ENCODE measurements around the gene RAET1E. TPM values are rescaled to one million over a fixed set of nuclear protein-coding genes. Genes with fewer than 3 reads are reported as not detected.
"Not testable (repeated sequence)": the region's sequence is repeated elsewhere in the genome, so short reads cannot be mapped to it uniquely, and the experiment has no call there.

RAET1E gene
- total RNA-seq, 1 donor from 2014 or later: not detected

DNA sequence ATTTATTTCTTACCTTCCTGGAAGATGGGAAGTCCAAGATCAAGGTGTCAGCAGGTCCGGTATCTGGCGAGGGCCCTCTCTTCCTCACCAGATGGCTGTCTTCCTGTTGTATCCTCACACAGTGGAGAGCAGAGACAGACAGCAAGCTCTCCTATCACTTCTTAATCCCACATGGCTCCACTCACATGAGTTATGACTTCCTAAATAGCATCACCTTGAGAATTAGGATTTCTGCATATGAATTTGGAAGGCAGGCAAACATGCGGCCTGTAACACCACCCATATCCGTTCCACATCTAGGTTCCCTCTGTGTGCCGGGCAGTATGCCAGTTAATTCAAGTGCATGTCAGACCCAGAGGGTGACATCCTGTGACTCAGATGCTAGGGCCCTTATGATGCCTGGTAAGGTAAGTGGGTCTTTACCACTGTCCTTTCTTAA lies 2.1 kb downstream of the RAET1E start:
- no peak for DNase-seq (ENCODE audit: low read depth)
- Histone ChIP-seq H3K4me3 (ENCODE audit: low read depth, low read length) (no peak overlapping the region), H3K27me3 (ENCODE audit: control insufficient read depth, insufficient read depth, low read length) (no peaks in the 10 kb centered on the region), H3K36me3 (ENCODE audit: control insufficient read depth, insufficient read depth, low read length) (no peaks in the 10 kb centered on the region)
- TF ChIP-seq, protein P1, sequence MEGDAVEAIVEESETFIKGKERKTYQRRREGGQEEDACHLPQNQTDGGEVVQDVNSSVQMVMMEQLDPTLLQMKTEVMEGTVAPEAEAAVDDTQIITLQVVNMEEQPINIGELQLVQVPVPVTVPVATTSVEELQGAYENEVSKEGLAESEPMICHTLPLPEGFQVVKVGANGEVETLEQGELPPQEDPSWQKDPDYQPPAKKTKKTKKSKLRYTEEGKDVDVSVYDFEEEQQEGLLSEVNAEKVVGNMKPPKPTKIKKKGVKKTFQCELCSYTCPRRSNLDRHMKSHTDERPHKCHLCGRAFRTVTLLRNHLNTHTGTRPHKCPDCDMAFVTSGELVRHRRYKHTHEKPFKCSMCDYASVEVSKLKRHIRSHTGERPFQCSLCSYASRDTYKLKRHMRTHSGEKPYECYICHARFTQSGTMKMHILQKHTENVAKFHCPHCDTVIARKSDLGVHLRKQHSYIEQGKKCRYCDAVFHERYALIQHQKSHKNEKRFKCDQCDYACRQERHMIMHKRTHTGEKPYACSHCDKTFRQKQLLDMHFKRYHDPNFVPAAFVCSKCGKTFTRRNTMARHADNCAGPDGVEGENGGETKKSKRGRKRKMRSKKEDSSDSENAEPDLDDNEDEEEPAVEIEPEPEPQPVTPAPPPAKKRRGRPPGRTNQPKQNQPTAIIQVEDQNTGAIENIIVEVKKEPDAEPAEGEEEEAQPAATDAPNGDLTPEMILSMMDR (IDR thresholded peaks at IDR 0.05; ENCODE audit: insufficient read depth, low read length, poor library complexity, severe bottlenecking): no peak

DNA sequence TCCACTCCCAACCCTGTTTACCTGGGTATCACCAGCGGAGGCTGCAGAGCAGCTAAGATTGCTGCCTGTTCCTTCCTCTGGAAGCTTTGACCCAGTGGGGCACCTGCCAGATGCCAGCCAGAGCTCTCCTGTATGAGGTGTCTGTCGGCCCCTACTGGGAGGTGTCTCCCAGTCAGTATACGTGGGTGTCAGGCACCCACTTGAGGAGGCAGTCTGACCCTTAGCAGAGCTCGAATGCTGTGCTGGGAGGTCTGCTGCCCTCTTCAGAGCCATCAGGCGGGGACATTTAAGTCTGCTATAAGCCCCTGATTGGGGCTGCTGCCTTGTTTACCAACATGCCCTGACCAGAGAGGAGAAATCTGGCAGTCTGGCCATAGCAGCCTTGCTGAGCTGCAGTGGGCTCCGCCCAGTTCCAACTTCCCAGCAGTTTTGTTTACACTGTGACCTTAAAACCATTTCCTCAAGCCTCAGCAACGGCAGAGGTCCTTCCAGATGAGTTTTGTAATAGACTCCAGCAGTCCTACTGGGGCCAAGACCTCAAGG lies 2.8 kb downstream of the RAET1E start:
- TF ChIP-seq, protein P1 (IDR thresholded peaks at IDR 0.05; ENCODE audit: insufficient read depth, low read length, poor library complexity, severe bottlenecking): no peak
- DNase-seq (ENCODE audit: low read depth): no peak
- Histone ChIP-seq H3K27me3 (ENCODE audit: control insufficient read depth, insufficient read depth, low read length) (no peaks in the 10 kb centered on the region), H3K4me3 (ENCODE audit: low read depth, low read length) (no peak overlapping the region), H3K36me3 (ENCODE audit: control insufficient read depth, insufficient read depth, low read length) (no peaks in the 10 kb centered on the region)

DNA sequence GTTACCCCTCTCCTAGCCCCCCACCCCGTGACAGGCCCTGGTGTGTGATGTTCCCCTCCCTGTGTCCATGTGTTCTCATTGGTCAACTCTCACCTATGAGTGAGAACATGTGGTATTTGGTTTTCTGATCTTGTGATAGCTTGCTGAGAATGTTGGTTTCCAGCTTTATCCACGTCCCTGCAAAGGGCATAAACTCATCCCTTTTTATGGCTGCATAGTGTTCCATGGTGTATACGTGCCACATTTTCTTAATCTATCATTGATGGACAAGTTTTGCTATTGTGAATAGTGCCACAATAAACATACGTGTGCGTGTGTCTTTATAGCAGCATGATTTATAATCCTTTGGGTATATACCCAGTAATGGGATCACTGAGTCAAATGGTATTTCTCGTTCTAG lies 6.0 kb downstream of the RAET1E start:
- H3K27me3 ChIP-seq (ENCODE audit: control insufficient read depth, insufficient read depth, low read length); DNase-seq (ENCODE audit: low read depth); H3K36me3 ChIP-seq (ENCODE audit: control insufficient read depth, insufficient read depth, low read length); H3K4me3 ChIP-seq (ENCODE audit: low read depth, low read length): not testable (repeated sequence)

DNA sequence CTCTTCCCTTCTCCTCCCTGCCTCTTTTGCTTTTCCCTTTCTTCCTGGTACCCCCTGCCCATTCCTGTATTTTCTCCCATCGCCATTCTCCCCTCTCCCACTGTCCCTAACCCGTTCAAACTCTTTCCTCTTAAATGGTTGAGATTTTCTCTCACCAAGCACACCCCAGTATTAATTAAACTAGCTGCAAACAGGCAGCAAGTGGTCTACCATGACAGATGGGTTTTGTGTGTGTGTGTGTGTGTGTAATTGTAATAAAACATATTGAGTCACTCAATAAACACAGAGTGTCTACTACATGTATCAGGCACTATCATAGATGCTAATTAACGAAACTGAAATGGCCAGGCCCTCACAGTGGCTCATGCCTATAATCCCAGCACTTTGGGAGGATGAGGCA lies 6.7 kb downstream of the RAET1E start:
- Histone ChIP-seq H3K36me3 (ENCODE audit: control insufficient read depth, insufficient read depth, low read length) (no peaks in the 10 kb centered on the region), H3K4me3 (ENCODE audit: low read depth, low read length) (no peak overlapping the region), H3K27me3 (ENCODE audit: control insufficient read depth, insufficient read depth, low read length) (no peaks in the 10 kb centered on the region)
- TF ChIP-seq, protein P1 (IDR thresholded peaks at IDR 0.05; ENCODE audit: insufficient read depth, low read length, poor library complexity, severe bottlenecking): no peak
- DNase-seq (ENCODE audit: low read depth): no peak

DNA sequence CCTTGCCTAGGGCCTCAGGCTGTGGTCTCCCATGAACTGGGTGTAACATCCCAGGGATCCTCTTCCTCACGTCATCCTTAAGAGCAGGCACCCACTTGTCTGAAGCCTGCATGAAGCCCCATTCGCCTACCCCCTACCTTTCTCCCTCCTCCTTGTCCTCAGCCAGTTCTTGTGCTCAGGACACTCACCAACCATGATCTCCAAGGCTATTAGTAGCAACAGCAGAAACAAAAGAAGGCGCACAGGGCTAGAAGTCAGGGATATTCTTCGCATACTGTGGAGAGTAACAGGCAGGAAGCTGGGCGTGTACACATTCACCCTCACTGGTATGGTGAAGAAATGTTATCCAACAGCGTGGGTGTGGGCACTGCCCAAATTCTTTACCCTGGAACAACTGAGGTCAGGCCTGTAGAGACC lies 7.3 kb downstream of the RAET1E start:
- TF ChIP-seq, protein P1 (IDR thresholded peaks at IDR 0.05; ENCODE audit: insufficient read depth, low read length, poor library complexity, severe bottlenecking): no peak
- Histone ChIP-seq H3K36me3 (ENCODE audit: control insufficient read depth, insufficient read depth, low read length) (no peaks in the 10 kb centered on the region), H3K27me3 (ENCODE audit: control insufficient read depth, insufficient read depth, low read length) (no peaks in the 10 kb centered on the region), H3K4me3 (ENCODE audit: low read depth, low read length) (no peak overlapping the region)
- DNase-seq (ENCODE audit: low read depth): no peak

DNA sequence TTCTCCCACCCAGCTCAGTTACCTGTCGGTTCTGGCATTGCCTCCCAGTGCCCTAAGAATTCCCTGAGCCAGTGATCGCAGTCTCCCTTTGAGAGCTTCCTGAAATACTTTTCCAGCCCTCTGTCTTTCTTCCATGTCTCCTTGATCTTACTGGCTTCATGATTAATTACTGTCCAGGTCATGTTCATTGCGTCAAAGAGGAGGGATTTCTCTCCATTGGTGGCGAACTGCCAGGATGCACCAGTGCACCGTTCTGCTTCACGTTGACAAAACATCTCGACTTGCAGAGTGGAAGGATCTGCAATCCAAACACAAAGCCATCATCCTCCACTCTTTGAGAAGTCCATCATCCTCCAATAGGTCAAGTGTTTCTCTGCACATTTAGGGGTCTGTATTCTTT lies 8.6 kb downstream of the RAET1E start:
- TF ChIP-seq, protein P1 (IDR thresholded peaks at IDR 0.05; ENCODE audit: insufficient read depth, low read length, poor library complexity, severe bottlenecking): no peak
- H3K4me3 ChIP-seq (ENCODE audit: low read depth, low read length): no peak overlapping the region
- no peaks in the 10 kb centered on the region for H3K36me3 ChIP-seq (ENCODE audit: control insufficient read depth, insufficient read depth, low read length)
- no peak for DNase-seq (ENCODE audit: low read depth)
- peaks cover 5% of the 10 kb centered on the region for H3K27me3 ChIP-seq (ENCODE audit: control insufficient read depth, insufficient read depth, low read length)
